Stimulated activated CD8-positive, alpha-beta memory T cell treated with anti-CD3 and anti-CD28 coated beads, Interleukin-12 subunit alpha, Interleukin-12 subunit beta, amount 100 ng/mL, for 1 hour (primary cell): ENCODE measurements around the gene ST6GAL2.

ENCODE experiments used
- DNase-seq: peaks from one replicate; pipeline ENCODE4 v3.0.0-alpha.2; 2020; ENCODE audit warnings: low read depth

The ST6GAL2 gene

DNA sequence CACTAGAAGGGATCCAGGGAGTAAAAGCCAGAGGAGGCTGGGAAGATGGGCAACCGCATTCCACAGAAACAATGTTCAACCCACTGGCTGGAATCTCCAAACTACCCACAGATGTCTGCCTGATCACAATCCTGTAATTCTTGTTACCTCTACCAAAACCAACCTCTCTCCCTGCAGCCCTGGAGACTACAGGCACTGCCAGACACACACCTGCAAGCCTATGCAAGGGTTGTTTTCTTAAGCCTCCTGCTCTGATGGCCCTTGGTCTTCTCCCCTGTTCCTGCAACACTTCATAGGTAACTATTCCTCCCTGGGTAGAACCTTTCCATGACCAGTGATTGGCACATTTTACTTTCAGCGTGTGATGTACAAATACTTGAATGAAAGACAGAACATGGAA is 21.9 kb downstream of the ST6GAL2 start:
- DNase-seq = no peak

DNA sequence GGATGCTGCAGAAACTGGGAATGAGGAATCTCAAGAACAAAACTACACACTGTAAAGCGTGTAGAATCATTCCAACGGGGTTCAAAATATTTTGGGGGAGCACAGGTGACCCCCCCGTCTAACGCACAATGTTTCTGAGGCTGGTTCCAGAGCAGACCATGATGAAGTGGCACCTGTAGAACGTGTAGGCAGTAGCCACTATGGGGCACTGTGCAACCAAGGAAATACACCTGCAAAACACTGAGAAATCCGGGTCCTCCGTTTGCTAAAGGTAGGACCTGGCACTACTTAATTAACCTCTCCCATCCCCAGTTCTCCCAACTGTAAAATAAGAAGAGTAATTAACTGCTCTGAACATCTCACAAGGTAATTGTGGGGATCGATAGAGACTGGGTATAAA is 22.6 kb downstream of the ST6GAL2 start:
- DNase-seq = no peak

DNA sequence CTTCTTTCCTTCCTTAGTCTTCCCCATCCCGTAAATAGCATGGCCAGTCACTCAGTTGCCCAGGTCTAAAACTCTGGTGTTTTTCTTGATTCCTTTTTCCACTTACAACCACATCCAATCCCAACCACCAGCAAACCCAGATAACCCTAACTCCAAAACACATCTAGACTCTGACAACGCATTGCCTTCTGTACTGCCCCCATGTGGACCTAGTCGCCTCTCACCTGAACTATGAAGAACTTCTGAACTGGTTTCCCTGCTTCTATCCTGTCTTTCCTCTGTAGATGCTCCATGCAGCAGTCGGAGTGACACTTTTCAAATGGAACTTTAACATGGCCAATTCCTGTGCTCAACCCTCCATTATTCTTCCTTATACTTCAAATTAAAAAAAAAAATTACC is 26.5 kb downstream of the ST6GAL2 start:
- DNase-seq = no peak

DNA sequence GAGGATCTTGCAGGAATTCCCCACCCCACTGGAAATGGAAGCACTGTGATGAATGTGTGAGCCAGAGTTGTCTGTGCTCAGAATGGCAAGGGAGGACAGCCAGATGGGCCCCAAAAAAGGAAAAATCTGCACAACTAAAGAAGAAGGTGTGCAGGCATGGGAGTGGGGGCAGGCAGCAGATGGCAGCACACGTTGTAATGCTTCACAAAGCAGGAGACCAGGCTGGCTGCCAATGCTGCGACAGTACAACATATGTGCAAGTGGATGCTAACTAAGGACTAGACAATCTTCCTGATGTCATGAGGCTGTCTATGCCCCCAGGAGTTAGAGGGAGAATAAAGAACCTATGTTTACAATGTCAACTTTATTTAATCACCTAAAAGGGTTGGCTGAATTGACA is 27.2 kb downstream of the ST6GAL2 start:
- DNase-seq = no peak

DNA sequence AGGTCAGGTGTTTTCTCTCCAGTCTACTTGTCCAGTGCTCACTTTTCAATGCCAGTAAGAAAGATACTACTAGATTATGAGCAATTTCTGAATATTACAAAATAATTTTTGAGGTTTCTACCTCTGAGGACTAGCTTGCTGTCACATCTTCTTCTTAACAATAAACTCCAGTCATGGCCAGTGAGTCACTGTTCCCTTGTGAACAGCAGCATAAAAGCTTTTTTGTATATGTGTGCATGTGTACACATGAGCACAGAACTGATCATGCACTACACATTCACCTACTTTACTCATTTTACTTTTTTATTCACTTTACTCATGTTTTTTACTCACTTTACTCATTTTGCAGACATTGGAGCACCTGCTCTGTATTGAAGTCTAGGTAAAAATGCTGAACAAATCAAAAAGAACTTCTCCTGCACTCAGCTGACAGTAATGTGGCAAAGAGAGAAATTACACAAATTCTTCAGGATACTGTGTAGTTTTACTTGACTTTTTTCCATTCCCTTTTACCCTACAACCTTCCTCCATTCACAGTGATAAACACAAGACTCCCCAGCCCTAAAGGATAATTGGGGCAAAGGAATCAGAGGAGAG is 28.0 kb downstream of the ST6GAL2 start:
- no peak for DNase-seq

DNA sequence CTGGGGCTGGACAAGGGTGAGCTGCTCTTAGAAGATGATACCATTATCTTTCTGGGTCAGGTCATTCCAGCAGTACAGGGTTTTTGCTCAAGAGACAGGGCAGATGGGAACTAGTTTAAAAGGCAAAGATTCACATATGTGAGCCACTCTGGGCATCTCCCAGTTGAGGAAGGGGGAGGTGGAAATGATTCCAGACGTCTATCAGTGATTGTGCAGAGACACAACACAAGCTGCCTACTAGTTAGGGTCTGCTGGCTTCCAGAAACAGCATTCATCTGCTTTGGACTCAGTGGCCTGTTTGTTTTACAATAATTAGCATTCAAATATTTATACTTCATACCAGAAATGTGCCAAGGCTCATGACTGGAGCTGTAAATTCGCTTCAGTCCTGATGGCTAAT is 32.3 kb downstream of the ST6GAL2 start:
- DNase-seq = no peak

DNA sequence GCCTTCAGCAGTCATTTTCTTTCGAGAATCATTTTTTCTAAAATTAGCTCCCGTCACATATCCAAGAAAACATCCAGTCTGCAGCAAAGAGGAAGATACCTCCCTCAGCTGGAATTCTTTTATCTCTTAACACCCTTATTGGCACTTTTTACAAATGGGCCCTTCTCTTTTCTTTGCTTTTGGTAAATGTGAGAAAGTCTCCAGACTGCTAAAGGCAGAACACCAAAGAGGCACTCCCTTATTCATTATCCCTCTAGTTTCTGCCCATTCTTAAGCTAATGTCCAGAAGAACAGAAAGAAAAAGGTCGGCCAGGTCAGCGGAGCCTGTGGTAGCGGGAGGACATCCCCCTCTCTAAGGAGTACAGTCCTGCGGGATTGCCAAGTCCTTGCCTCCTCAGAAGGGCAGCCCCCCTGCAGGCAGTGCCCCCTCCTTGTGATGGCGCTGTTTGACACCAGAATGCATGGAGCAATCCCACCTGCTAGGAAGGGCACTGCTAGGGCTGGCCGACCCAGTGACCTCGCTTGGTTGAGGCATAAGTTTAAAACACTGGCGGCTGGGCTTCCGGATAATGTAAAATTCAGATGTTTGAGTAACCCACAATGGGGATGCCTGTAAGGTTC is 34.0 kb downstream of the ST6GAL2 start:
- DNase-seq = no peak

DNA sequence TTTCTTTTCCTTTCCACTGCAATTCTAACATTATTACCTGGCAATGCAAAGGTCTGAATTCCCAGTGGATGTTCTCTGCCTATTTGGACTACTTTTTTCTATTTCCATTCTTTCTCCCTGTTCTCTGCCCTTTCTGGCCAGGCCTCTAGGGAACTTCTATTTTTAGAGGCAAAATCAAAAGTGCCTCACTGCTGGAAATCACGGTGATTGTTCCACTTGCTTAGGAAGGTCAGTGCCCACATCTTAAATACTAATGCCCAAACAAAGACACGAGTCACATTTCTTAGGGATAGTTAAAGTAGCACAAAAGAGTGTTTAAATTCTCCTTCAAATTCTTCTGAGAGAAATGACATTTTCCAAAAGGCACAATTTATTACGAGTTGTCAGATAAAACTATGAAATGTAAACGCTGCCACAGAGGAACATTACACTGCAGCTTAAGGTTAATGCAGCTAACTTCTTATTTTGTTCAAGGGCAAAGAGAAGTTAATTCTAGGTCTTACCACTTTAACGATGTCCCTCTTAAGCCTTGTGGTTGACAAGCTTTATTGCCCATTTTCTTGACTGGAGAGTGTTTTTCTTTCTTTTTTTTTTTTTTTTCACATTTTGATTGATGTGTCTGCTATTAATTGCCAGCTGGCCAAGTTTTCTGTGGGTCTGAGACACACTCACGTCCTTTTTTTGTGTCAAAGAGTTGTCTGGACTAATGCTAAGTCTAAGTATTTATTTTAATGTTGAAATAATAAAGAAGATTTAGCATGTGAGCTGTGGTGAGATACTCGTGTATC is 34.7 kb downstream of the ST6GAL2 start:
- no peak for DNase-seq

DNA sequence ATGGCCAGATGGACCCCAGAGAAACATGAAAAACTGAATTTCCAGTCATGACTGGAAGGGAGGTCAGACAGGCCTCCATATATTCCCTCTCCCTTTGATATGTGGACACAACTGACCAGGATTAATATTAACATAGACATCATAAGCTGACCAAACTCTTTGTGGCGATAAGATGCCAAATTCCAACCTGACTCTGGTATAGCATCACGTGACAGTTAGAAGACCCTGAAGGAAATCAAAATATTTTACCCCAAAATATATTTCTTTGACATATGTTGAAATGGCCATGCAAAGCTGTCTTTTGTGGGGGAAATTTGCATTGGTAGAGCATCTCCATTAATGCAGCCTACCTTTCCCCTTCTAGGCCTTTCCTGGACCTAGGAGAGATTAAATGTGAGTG is 36.7 kb downstream of the ST6GAL2 start:
- DNase-seq = no peak

DNA sequence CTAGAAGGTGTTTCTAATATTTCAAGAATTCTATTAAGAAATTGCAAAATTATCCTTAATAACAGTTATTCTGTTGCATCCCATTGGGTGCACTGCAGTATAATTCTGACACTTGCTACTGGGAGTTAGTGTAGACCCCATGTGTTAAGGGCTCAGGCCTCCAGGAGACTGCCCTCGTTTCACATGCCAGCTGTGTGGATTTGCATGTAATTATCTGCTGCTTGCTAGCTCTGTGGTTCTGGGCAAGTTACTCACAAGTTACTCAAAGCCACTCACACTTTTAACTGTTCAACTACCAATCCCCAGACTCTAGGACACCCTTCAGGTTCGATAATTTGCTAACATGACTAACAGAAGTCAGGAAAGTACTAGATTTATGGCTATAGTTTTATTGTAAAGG is 38.6 kb downstream of the ST6GAL2 start:
- DNase-seq = no peak

DNA sequence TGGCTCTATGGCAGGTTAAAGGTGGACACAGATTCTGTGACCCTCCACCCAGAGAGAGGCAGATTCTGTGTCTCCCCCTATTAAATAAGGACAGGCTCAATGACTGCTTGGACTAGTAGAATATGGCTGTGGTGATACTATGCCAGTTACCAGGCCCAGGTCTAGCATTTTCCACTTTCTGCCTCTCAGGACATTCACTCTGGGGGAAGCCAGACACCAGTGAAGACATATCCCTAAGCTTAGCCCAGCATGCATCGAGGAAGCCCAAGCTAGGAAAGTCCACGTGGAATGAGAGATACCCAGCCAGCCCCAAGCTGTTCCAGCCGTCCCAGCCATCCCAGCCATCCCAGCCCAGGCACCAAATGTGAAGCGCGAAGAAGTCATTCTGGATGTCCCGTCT is 40.3 kb downstream of the ST6GAL2 start:
- no peak for DNase-seq

DNA sequence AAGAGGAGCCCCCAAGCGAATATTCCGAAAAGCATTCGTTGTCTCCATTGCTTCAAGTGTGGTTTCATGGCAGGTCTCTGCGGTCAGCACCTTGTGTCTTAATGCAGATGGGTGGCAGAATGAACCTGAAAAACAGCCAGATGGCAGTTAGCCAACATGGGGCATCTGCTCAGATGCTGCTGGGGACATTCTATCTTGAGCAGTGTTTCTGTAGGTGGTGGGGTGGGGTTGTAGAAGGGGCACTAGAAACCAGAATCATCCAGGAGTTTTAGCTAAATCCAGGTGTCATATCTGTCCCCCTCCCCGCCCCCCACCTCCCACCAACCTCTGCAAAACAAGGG is 42.1 kb downstream of the ST6GAL2 start:
- DNase-seq = no peak

DNA sequence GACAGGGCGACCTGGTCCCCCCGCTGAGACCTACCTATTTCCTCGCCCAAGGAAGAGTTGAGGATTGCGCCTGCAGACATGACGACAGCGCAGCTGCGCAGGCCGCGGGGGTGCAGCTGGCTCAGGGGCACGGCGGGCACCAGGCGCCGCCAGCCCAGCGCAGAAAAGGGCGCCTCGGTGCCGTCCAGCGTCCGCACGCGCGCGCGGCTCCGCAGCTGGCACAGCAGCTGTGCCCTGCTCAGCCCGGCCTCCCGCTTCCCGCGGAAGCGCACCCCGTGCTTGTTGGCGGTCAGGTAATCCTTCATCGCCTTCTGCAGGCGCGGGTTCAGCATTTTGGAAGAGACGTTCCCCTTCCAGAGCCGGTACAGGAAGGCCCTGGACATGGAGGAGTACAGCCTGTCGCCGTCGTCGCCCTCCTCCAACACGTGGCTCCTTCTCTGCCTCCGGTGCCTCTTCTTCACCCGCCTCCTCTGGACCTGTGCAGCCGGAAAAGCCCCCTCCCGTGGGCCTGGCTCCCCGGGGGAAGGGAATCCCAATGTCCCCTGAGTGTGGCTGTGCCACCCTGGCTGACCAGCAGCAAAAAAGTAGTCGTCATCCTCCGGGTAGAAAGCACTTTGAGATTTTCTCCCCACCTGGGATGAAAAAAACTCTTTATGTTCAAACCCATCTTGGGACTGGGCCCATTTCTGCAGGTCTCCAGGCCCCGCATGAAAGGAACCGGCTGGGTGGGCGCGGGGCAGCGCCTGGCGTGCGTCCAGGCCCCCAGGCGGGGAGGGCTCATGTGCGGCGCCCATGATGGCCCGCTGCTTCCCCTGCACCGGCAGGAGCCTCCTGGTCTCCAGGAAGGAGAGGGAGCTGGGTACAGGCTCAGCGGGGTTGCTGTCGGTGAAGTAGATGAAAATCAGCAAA is 42.7 kb downstream of the ST6GAL2 start:
- DNase-seq = no peak

DNA sequence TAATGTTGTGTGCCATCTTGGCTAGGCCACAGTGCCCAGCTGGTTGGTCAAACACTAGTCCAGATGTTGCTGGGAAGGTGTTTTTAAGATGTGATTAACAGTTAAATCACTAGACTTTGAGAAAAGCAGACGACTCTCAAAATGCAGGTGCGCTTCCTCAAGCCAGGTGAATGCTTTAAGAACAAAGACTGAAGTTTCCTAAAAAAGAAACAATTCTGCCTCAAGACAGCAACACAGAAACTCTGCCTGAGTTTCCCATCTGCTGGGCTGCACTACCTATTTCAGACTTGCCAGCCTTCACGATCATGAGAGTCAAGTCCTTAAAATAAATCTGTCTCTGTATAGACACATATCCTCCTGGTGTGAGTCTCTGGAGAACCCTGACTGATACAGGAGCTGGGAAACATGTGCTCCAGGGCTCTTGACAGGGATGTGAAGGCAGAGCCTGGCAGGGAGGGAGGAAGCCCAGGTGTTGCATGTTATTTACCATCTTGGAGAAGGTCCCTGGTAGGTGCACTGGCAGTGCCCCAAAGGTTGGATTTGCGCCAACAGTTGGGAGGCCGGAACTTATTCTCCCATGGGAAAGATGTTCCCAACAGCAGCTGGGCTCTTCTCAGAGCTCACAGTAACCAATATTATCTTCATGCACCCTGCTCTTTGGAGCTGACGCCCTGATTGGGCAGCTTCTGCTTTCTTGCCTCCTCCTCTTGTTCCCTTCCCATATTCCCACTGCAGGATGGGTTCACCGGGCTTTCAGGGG is 43.9 kb downstream of the ST6GAL2 start:
- DNase-seq = no peak

DNA sequence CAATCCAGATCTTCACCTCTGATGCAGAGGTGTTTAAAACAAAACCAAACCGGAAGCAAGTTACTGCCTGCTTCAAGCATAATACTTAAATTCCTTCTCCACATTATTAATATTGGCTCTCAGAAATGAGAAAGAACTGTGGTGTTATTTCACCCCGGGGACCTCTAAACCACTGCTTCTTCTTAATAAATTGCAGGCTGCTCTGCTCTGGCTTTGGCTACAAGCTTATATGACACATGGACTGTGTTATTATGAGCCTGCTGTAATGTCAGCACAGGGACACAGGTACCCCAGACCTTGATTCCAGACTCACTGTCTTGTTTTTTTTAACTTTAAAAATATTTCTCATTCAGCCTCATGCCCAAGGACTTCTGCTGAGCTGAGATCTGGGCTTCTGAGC is 45.1 kb downstream of the ST6GAL2 start:
- DNase-seq = no peak

DNA sequence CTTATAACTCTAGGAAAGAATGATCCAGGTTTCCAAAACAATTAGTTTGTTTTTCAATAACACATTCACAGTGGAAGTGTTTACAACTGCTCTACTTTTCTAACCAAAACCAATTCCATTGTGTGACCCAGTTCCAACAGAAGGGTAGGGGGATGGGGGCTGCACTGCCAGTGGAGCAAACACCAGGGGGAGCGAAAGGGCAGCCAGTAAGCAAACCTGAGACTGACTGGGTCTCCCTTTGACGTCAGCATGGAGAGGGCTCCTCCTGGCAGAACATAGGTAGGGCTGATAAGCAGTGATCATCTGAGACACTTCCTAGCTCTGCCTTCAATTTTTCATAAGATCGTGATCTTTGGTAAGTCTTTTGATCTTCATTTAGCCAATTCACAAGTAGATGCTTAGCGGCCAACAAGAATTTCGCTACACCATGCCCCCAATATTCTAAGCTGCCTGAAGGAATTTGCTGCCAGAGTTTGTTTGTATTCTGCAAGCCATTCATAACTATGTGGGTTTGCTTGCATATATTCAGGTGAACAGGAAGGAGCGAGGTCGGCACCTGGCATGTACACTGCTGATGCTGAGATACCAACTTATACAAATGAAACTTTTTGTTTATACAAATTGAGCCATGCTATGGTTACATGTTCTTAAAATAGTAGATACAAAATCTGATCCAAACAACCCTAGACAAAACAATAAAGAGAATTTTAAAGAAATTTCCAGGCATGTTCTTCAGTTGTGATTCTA is 45.9 kb downstream of the ST6GAL2 start:
- no peak for DNase-seq

DNA sequence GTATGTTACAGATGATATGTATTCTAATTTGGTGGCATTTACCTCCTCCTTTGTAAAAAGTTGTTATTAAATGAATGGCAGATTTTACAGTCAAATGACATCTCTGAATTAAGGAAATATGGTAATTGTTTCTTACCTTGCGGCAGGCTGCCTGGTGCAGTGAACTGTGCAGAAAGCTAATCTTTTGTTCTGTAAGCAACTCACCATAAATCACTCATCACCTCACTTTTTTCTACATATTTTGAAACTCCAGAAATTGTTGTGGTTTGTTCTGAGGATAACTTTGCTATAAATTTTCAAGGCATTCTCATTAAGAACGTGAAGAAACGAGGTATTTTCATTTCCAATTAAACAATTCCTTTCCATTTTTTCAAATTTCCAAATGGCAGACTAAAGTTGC is 52.7 kb downstream of the ST6GAL2 start:
- DNase-seq = no peak

DNA sequence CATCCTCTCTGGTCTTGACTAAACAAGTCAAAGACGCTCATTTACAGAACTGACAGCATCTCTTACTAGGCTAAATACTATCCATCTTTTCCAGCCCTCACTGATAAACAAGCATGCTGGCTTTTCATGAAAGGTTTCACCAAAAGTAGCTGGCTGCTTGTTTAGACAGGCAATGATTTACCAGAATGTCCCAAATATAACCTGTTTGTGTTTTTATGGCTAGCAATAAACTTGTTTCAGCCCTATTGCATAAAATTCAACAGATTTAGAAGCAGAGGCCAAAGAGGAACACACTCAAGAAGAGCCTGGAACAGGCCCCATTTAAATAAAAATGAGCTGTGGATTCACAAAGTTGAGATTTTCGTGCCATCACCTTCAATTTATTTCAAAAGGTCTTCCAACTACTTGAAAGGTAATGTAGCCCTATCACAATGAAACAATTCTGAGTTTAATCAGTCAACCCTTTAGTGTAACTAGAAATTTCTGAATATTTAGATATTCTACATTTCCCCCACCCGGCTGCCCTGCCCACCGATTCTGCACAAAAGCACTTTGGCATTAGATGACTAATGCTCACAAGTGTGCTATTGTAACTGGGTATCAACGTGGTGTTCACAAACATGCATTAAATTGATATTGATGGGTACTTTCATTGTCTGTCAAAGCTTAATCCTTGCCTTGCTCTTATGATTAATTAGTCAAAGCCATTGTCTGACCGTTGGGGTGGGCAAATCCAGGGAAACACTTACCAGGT is 54.0 kb downstream of the ST6GAL2 start:
- no peak for DNase-seq

DNA sequence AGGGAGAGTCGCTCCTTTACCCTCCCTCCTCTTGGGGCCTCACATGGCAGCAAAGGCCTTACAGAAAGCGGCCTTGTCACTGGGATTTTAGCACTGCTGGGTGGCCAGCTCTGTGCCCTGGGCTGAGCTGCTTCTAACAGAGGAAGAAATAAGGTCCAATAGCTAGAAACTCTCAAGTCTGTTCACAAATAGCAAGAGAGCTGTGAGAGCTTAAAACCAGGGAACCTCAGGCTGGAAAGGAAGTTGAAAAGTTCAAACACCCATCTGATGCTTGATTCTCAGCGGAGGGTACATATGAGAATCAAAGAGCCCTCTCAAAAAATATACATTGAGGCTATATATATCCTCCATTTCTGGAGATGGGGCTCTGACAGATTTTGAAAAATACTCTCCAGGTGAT is 54.7 kb downstream of the ST6GAL2 start:
- DNase-seq = no peak

DNA sequence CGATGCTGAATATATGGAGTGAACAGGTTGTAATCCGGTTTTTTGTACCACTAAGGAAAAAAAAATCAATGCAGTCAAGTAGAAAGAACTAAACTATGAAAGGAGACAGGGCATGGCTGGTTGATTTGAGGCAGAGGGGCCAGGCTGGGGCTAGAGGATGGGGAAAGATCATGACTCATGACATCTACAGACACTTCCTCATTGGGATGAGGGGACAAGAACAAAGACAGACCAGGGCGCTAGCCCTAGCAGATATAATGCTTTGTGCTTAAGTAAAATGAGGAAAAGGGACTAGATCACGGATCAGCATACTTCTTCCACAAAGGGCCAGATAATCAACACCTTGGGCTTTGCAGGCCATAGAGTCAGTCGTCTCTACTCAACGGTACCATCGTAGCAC is 55.8 kb downstream of the ST6GAL2 start:
- DNase-seq = no peak
